ENCODE measurements around the gene WNT4.

GRCh38 chr1:22129501-22130117, 13.3 kb downstream of the WNT4 start:
- TF ChIP-seq CTCF (IDR thresholded peaks at IDR 0.05) (no peak), POLR2A (IDR thresholded peaks at IDR 0.05) (no peak)

Data from uterus (tissue), 2 donors.